ENCODE results near the gene TMEM107. TPM values are rescaled to one million over a fixed set of nuclear protein-coding genes. Genes with fewer than 3 reads are reported as not detected.

TMEM107 gene
- total RNA-seq, 1 experiment from 2014 or later = 30.1 TPM

DNA sequence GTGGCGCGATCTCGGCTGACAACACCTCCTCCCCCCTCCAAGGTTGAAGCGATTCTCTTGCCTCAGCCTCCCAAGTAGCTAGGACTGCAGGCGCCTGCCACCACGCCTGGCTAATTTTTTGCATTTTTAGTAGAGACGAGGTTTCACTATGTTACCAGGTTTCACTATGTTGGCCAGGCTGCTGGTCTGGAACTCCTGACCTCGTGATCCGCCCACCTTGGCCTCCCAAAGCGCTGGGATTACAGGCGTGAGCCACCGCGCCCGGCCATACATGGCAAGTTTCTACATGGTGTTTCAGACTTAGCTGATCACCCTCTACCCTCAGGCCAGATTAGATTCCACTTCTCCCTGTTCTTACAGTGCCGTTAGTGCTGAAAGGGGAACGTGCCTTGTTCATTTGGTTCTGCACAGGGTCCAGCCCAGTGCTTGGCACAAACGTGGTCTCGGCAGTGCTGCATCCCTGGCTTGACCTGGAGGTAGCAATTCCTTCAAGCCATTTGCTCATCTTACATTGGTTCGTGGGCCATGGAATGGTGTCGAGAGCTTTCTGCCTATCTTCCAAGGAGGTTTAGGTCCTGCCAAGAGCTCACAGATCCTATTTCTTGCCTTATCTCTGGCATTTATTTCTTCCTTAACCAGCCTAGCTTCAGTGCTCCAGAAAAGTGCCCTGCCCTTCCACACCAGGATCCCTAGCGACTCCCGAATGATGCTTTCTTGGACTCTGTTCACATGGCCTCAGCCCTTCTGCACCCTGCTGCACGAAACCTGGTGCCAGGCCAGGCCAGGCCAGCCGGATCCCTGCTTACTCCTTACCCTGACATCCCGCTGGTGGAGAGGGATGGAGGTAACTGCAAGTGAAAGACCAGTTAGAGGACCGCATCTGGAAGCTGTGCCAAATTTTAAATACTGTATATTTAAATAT, 49.0 kb upstream of the TMEM107 start:
- RAD21 ChIA-PET (ENCODE audit: low non-redundant PET in 1 of 2, low total read pairs in 2 of 2, uncharacterized antibody in 2 of 2, unreplicated experiment in 2 of 2) = interaction anchor here in 1 of 2 experiments (1.4 kb wide), 1 partner anchor 21 kb away, joined by 3 read pairs; no protein-coding TSS in a partner anchor
- DNase-seq (ENCODE audit: low read depth, low spot score) = no peak
- CTCF ChIA-PET = interaction anchor here (0.6 kb wide), 2 partner anchors 9 to 103 kb away, joined by 3 read pairs; no protein-coding TSS in a partner anchor
- H3K9me3 ChIP-seq (ENCODE audit: control insufficient read depth in 1 of 2, insufficient read depth in 1 of 2, low read depth in 1 of 2, low read length in 2 of 2) = no peaks in the 10 kb centered on the region
- no peak overlapping the region for H2AFZ ChIP-seq (ENCODE audit: low read depth, low read length, poor library complexity, severe bottlenecking)
- BruUV-seq (replicated peaks) = no TSS peak
- intact Hi-C loops (cut with micrococcal nuclease) = loop anchor here (5.0 to 10.0 kb wide), 2 partner anchors 88 to 150 kb away; partner anchors contain the start of gene KRABD2
- ATAC-seq = no peak
- H3K36me3 ChIP-seq (ENCODE audit: control insufficient read depth in 1 of 2, insufficient read depth in 2 of 2, low read length in 2 of 2) = peaks cover 13 to 22% of the 10 kb centered on the region in 2 experiments
- no peaks in the 10 kb centered on the region for H3K9me2 ChIP-seq (ENCODE audit: insufficient read depth)
- TF ChIP-seq CBX3 (IDR thresholded peaks at IDR 0.05; ENCODE audit: low read depth) (no peak), ZNF274 (IDR thresholded peaks at IDR 0.05; ENCODE audit: low read depth, low read length) (no peak), SRF (IDR thresholded peaks at IDR 0.05; ENCODE audit: low read depth) (no peak), POLR2AphosphoS5 (IDR thresholded peaks at IDR 0.05; ENCODE audit: low read depth, low read length) (no peak), EZH2 (IDR thresholded peaks at IDR 0.05) (no peak)
- TF ChIP-seq, protein P1, sequence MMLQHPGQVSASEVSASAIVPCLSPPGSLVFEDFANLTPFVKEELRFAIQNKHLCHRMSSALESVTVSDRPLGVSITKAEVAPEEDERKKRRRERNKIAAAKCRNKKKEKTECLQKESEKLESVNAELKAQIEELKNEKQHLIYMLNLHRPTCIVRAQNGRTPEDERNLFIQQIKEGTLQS (IDR thresholded peaks at IDR 0.05) = no peak
- H4K20me1 ChIP-seq (ENCODE audit: insufficient read depth) = no peaks in the 10 kb centered on the region
- 0 out of 2 replicates have a peak overlapping the region, but pooled peaks have one; percentile 93 for H3K4me2 ChIP-seq (ENCODE audit: low read length)
- no peak overlapping the region for H3K4me3 ChIP-seq (replicated peaks in 1 of 2; ENCODE audit: low read depth in 1 of 2, low read length in 2 of 2)
- POLR2A ChIA-PET = interaction anchor here (0.5 to 7.5 kb wide), 7 partner anchors 13 to 635 kb away, joined by 3 to 63 read pairs (median 45); partner anchors contain the start of genes AURKB, BORCS6, CTC1 and SLC25A35
- H3K27ac ChIP-seq (ENCODE audit: low read depth, low read length) = no peak overlapping the region
- peaks cover 31 to 72% of the 10 kb centered on the region in 2 experiments for H3K4me1 ChIP-seq (ENCODE audit: control insufficient read depth in 1 of 2, insufficient read depth in 2 of 2, low read length in 2 of 2)
- H3K79me2 ChIP-seq (ENCODE audit: insufficient read depth, low read length) = no peaks in the 10 kb centered on the region
- no peaks in the 10 kb centered on the region for H3K27me3 ChIP-seq (ENCODE audit: insufficient read depth, low read length)
- no peak overlapping the region for H3K9ac ChIP-seq (ENCODE audit: low read length)
